Glomerular endothelial cell (primary cell): ENCODE measurements around the gene LTC4S. TPM values are rescaled to one million over a fixed set of nuclear protein-coding genes. Genes with fewer than 3 reads are reported as not detected.

ENCODE experiments used
- DNase-seq: peaks from one replicate; pipeline ENCODE4 v3.0.0-alpha.2; 2011; ENCODE audit warnings: low read depth, low spot score; ENCODE audit errors: extremely low read depth
- total RNA-seq: library from RNA; depleted of rRNA; stranded (reverse); fragments of >200 nt; gene quantifications from 2 replicates; pipeline ENCODE4 v1.2.3, GENCODE V29; 2015

Gene LTC4S
- total RNA-seq, 1 donor from 2014 or later, result not detected

GRCh38 chr5:179795049-179795862 is 1.5 kb downstream of the LTC4S start:
- DNase-seq, result no peak

DNA sequence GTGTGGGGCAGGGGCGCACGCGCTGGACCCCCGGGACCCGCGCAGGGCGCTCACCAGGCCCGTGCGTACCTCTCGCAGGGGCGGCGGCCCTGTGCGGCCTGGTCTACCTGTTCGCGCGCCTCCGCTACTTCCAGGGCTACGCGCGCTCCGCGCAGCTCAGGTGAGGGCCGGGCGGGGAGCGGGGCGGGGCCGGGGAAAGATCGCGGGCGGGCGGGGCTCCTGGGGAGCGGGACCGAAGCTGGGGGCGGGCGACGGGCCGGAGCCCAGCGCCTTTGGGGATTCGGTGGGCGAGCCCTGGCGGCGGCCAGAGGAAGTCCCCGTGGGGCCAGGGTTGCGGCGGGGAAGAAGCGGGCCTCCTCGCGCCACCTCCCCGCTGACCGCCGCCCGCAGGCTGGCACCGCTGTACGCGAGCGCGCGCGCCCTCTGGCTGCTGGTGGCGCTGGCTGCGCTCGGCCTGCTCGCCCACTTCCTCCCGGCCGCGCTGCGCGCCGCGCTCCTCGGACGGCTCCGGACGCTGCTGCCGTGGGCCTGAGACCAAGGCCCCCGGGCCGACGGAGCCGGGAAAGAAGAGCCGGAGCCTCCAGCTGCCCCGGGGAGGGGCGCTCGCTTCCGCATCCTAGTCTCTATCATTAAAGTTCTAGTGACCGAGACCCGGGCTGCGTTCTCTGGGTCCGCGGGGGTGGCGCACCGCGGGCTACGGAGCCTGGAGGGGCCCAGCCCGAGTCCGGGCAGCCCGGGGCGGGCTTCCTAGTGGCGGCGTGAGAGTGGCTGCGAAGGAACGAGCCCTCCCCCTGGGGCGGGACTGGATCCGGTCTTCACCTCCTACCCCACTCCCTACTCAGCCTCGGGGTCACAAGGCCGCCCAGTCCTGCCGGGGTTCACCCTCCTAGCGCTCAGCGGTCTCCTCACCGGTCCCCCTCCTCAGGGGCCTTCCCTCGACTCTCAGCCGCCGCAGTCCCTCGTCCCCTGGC is 2.4 kb downstream of the LTC4S start:
- no peak for DNase-seq

- no peak for DNase-seq
Measured at GRCh38 chr5:179796877-179797608, 3.3 kb downstream of the LTC4S start.

DNA sequence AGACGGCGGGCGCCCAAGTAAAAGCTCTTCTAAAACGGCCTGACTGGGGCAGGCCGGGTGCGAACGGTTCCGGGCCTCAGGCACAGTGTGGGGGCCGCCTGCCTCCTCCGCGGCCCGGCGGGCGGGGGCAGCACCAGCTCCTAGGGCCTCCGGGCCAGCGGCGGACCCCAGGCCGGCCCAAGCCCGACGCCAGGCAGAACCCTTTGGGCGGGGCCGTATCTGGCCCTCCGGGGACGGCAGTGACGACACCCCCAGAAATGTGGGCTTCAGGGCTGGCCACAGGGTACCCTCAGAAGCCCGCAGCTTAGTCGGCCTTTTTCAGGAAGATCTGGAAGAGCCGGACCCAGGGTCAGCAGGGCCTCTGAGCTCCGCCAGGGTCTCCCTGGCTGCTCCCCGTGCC is 4.0 kb downstream of the LTC4S start:
- no peak for DNase-seq

DNA sequence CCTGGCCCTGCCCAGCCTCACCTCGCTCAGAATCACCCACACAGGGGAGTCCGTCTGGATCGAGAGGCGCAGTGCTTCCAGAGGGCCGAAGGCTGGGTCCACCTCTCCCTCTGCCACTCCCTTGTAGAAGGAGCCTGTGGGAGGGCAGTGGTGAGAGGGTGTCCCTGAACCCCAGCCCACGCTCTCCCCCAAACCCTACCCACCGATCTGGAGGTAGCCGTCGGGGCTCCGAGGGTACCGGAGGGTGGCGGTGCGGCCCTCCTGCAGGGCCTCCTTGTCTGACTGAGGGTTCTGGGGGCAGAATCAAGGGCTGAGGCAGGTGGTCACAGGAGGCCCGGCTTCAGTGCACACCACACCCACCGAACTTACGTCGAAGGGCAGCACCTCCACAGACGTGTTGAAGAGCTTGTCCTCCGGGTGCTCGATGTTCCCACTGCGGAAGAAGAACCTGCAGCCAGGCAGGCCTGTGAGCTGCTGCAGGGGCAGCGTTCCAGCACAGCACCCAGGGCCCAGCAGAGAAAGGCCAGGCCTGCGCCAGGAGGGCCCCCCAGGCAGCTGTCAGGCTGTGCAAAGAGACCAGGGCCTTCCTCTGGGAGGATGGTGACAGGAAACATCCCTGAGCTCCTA is 4.5 kb downstream of the LTC4S start:
- DNase-seq, result no peak

DNA sequence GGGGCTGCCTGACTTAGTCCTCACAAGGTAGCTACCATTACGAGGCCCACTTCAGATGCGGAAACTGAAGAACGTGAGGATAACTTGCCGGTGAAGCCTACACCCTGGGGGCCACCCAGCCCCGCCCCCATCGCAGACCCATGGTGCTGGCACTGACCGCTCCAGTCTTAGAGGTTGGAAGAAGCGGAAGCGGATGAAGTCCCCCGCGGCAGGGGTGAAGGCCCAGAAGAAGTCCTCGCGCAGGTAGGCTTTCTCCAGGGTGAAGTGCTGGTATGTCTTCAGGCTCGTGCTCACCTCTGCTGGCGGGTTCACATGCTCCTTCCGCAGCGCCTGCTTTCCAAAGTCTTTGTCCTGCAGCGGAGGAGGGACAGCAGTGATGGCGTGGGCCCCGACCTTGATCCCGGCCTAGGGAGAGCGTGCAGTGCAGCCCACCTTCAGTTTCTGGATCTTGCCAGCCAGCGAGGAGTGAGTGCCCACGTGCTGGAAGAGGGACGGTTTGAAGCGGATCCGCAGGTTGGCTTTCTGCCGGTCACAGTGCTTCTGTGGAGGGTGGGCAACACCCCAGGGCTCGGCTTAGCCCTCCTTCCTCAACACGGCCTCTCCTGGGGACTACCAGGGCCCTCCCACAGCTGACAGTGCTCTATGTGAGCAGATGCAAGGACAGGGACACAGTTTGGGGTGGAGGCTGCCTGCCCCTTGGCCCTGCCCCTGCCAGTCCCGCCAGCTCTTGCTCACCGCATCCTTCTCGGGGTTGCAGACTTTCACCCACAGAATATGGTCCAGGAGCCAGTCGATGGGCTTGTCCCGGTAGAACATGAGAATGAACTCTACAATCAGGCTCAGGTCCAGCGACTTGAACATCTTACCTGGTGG is 5.2 kb downstream of the LTC4S start:
- no peak for DNase-seq

DNA sequence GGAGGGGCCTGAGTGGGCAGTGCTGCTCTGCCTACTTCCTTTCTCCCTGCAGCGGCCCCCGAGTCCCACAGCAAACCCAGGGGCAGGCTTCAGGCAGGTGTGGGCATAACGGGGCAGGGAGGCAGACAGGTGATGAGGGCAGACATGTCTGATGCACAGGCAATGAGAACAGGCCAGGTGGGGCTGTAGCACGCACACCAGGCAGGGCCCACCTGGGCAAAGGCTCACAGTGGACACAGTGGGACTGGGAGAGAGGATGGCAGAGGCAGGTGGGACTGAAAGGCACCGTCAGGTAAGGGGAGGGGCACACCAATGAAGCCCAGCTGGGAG is 5.8 kb downstream of the LTC4S start:
- DNase-seq, result no peak

- DNase-seq, result no peak
Measured at GRCh38 chr5:179800071-179800695, 6.4 kb downstream of the LTC4S start.

GRCh38 chr5:179800696-179801201 is 7.0 kb downstream of the LTC4S start:
- DNase-seq, result no peak

DNA sequence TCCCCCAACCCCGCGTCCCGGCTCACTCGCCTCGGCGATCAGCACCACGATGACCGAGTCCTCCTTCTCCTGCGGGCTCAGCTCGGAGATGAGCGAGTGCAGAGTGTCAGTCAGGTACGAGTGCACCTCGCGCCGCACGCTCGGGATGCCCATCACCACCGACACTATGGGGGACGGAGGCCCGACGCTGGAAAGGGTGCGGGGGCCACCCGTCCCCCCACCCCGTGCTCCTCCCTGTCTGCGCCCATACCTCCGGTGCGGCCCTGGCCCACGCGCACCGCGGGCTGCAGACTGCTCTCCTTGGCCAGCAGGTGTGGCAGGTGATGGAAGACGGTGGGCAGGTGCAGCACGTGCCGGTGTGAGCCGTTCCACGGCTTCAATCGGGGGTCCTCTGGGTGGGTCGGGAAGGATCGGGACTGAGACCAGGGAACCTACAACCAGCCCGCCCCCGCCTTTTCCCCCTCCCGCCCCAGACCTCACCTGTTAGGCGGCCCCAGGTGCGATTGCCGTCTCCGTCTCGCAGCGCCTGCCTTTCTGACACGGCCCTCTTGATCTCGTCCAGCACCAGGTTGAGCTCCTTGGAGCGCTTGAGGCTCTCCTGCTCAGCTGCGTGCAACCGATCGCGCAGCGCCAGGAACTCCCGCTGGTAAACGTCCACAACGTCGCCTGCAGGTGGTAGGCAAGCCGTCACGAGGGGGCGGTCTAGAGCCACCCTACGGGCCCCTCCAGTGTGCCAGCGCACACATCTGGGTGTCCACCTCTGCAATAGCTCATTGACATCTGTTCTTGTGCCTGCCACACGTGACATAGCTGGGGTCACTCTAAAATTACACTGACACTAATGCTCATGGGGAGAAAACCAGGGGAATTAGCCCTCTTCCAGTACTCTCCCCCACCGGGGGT is 7.8 kb downstream of the LTC4S start:
- DNase-seq, result no peak

- no peak for DNase-seq
Measured at GRCh38 chr5:179802207-179802883, 8.6 kb downstream of the LTC4S start.

GRCh38 chr5:179802950-179803562 is 9.3 kb downstream of the LTC4S start:
- no peak for DNase-seq

- no peak for DNase-seq
Measured at GRCh38 chr5:179803651-179804554, 10.1 kb downstream of the LTC4S start.

- DNase-seq, result no peak
Measured at GRCh38 chr5:179804555-179804947, 10.8 kb downstream of the LTC4S start.

DNA sequence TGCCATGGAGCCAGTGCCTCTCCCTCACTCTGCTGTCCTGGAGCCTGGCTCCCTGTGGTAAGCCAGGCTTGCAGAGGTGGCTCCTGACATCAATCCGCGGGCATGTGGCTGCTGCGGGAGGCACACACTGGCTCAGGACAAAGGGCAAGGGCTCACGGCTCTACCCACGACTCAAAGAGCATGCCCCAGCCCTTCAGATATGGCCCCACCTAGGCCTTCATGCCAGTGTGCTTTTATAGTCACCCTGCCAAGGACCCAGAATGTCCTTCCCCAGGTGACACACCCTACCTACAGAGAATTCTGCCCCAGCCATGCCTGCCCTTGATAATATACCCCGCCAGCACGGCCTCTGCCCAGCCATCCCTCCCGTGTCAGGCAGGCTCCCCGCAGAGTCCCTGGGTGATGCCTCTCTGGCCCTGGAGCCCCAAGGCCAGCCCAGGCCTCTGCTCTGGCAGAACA is 11.3 kb downstream of the LTC4S start:
- no peak for DNase-seq
